ENCODE results near the gene MARS1.

Gene MARS1

GRCh38 chr12:57541717-57542116, 53.8 kb downstream of the MARS1 start:
- H3K9ac ChIP-seq (ENCODE audit: insufficient read length) = no peak overlapping the region
- no peak for TF ChIP-seq POLR2AphosphoS5 (IDR thresholded peaks at IDR 0.05; ENCODE audit: borderline replicate concordance, low read depth, low read length)
- TF ChIP-seq EZH2 (IDR thresholded peaks at IDR 0.05) = no peak
- no peak for TF ChIP-seq FOXP2 (optimal IDR thresholded peaks at IDR 0.05; ENCODE audit: control extremely low read depth, extremely low read length, insufficient read depth)
- H3K4me3 ChIP-seq = no peak overlapping the region
- no peak overlapping the region for H3K27ac ChIP-seq
- H3K36me3 ChIP-seq (ENCODE audit: insufficient read depth, low read length) = peaks cover 35% of the 10 kb centered on the region
- H3K9me3 ChIP-seq (ENCODE audit: low read depth, low read length) = no peaks in the 10 kb centered on the region
- no peak for DNase-seq (ENCODE audit: low read depth, low spot score)

GRCh38 chr12:57543581-57543980, 55.7 kb downstream of the MARS1 start:
- Histone ChIP-seq H3K36me3 (ENCODE audit: insufficient read depth, low read length) (peaks cover 32% of the 10 kb centered on the region), H3K27ac (no peak overlapping the region), H3K9ac (ENCODE audit: insufficient read length) (no peak overlapping the region), H3K4me3 (no peak overlapping the region), H3K9me3 (ENCODE audit: low read depth, low read length) (no peaks in the 10 kb centered on the region)
- TF ChIP-seq FOXP2 (optimal IDR thresholded peaks at IDR 0.05; ENCODE audit: control extremely low read depth, extremely low read length, insufficient read depth) (no peak), POLR2AphosphoS5 (IDR thresholded peaks at IDR 0.05; ENCODE audit: borderline replicate concordance, low read depth, low read length) (no peak), EZH2 (IDR thresholded peaks at IDR 0.05) (no peak)
- no peak for DNase-seq (ENCODE audit: low read depth, low spot score)

GRCh38 chr12:57545809-57546437, 58.1 kb downstream of the MARS1 start:
- H3K9ac ChIP-seq (ENCODE audit: insufficient read length) = peak overlapping the region; percentile 94
- peaks cover 22% of the 10 kb centered on the region for H3K36me3 ChIP-seq (ENCODE audit: insufficient read depth, low read length)
- DNase-seq (ENCODE audit: low read depth, low spot score) = no peak
- TF ChIP-seq EZH2 (IDR thresholded peaks at IDR 0.05) (no peak), POLR2AphosphoS5 (IDR thresholded peaks at IDR 0.05; ENCODE audit: borderline replicate concordance, low read depth, low read length) (no peak)
- peak overlapping the region; percentile 78 for H3K4me3 ChIP-seq
- H3K9me3 ChIP-seq (ENCODE audit: low read depth, low read length) = no peaks in the 10 kb centered on the region
- no peak overlapping the region for H3K27ac ChIP-seq

GRCh38 chr12:57546438-57547287, 58.8 kb downstream of the MARS1 start, which contains the start of gene DCTN2:
Gene DCTN2 (minus strand): TSS chr12:57547192. CDS start chr12:57547063, 129 bp downstream.
- no peak within 1 kb of the TSS for H3K27ac ChIP-seq
- peaks cover 14% of the 10 kb centered on the region for H3K36me3 ChIP-seq (ENCODE audit: insufficient read depth, low read length)
- peak; percentile 93 for DNase-seq (ENCODE audit: low read depth, low spot score)
- peak within 1 kb of the TSS; percentile 94 for H3K9ac ChIP-seq (ENCODE audit: insufficient read length)
- TF ChIP-seq EZH2 (IDR thresholded peaks at IDR 0.05) (no peak), FOXP2 (optimal IDR thresholded peaks at IDR 0.05; ENCODE audit: control extremely low read depth, extremely low read length, insufficient read depth) (no peak), POLR2AphosphoS5 (IDR thresholded peaks at IDR 0.05; ENCODE audit: borderline replicate concordance, low read depth, low read length) (peak; percentile 78)
- no peaks in the 10 kb centered on the region for H3K9me3 ChIP-seq (ENCODE audit: low read depth, low read length)
- H3K4me3 ChIP-seq = peak within 1 kb of the TSS; percentile 78

- no peak for DNase-seq (ENCODE audit: low read depth, low spot score)
- H3K27ac ChIP-seq = no peak overlapping the region
- peak overlapping the region; percentile 85 for H3K9ac ChIP-seq (ENCODE audit: insufficient read length)
- no peak for TF ChIP-seq EZH2 (IDR thresholded peaks at IDR 0.05)
- TF ChIP-seq FOXP2 (optimal IDR thresholded peaks at IDR 0.05; ENCODE audit: control extremely low read depth, extremely low read length, insufficient read depth) = no peak
- no peak for TF ChIP-seq POLR2AphosphoS5 (IDR thresholded peaks at IDR 0.05; ENCODE audit: borderline replicate concordance, low read depth, low read length)
- peak overlapping the region; percentile 78 for H3K4me3 ChIP-seq
- H3K36me3 ChIP-seq (ENCODE audit: insufficient read depth, low read length) = peaks cover 8% of the 10 kb centered on the region
- no peaks in the 10 kb centered on the region for H3K9me3 ChIP-seq (ENCODE audit: low read depth, low read length)
Measured at GRCh38 chr12:57547288-57548012, 59.6 kb downstream of the MARS1 start.

- no peak for TF ChIP-seq POLR2AphosphoS5 (IDR thresholded peaks at IDR 0.05; ENCODE audit: borderline replicate concordance, low read depth, low read length)
- no peak for TF ChIP-seq FOXP2 (optimal IDR thresholded peaks at IDR 0.05; ENCODE audit: control extremely low read depth, extremely low read length, insufficient read depth)
- no peak for TF ChIP-seq EZH2 (IDR thresholded peaks at IDR 0.05)
- H3K9me3 ChIP-seq (ENCODE audit: low read depth, low read length) = no peaks in the 10 kb centered on the region
- H3K27ac ChIP-seq = no peak overlapping the region
- peaks cover 7% of the 10 kb centered on the region for H3K36me3 ChIP-seq (ENCODE audit: insufficient read depth, low read length)
- no peak for DNase-seq (ENCODE audit: low read depth, low spot score)
- no peak overlapping the region for H3K9ac ChIP-seq (ENCODE audit: insufficient read length)
- H3K4me3 ChIP-seq = no peak overlapping the region
Measured at GRCh38 chr12:57548013-57548315, 60.1 kb downstream of the MARS1 start.

- Histone ChIP-seq H3K9ac (ENCODE audit: insufficient read length) (no peak overlapping the region), H3K9me3 (ENCODE audit: low read depth, low read length) (no peaks in the 10 kb centered on the region), H3K27ac (no peak overlapping the region), H3K36me3 (ENCODE audit: insufficient read depth, low read length) (peaks cover 7% of the 10 kb centered on the region; the same call in 1 of the 2 replicates), H3K4me3 (no peak overlapping the region)
- DNase-seq (ENCODE audit: low read depth, low spot score) = no peak
- TF ChIP-seq POLR2AphosphoS5 (IDR thresholded peaks at IDR 0.05; ENCODE audit: borderline replicate concordance, low read depth, low read length) (no peak), EZH2 (IDR thresholded peaks at IDR 0.05) (no peak), FOXP2 (optimal IDR thresholded peaks at IDR 0.05; ENCODE audit: control extremely low read depth, extremely low read length, insufficient read depth) (no peak)
Measured at GRCh38 chr12:57548488-57548887, 60.6 kb downstream of the MARS1 start.

All from SK-N-MC (cell line).